ENCODE results near the gene CHEK2. TPM values are rescaled to one million over a fixed set of nuclear protein-coding genes. Genes with fewer than 3 reads are reported as not detected.
A peak's percentile ranks its signal among the peaks of the same experiment; 100 is the strongest.
"Not testable (repeated sequence)": the region's sequence is repeated elsewhere in the genome, so short reads cannot be mapped to it uniquely, and the experiment has no call there.

Gene CHEK2
- total RNA-seq, 1 experiment from 2014 or later = 65.4 TPM

- in situ Hi-C loops (cut with HindIII; ENCODE audit: low pct_unique_long_range_greater_than_20kb, low sequenced_read_pairs) = no loop called here
Measured at GRCh38 chr22:28710576-28711191, 30.9 kb downstream of the CHEK2 start.

GRCh38 chr22:28710107-28710506, 31.5 kb downstream of the CHEK2 start:
- no peak for DNase-seq (ENCODE audit: low read depth)
- in situ Hi-C loops (cut with HindIII; ENCODE audit: low pct_unique_long_range_greater_than_20kb, low sequenced_read_pairs) = no loop called here

More at GRCh38 chr22:28710576-28711191, 30.9 kb downstream of the CHEK2 start:
- no peak for DNase-seq (ENCODE audit: low read depth)

GRCh38 chr22:28706845-28707244, 34.8 kb downstream of the CHEK2 start:
- DNase-seq (ENCODE audit: low read depth) = peak; percentile 19
- in situ Hi-C loops (cut with HindIII; ENCODE audit: low pct_unique_long_range_greater_than_20kb, low sequenced_read_pairs) = no loop called here

- DNase-seq (ENCODE audit: low read depth) = no peak
- in situ Hi-C loops (cut with HindIII; ENCODE audit: low pct_unique_long_range_greater_than_20kb, low sequenced_read_pairs) = no loop called here
Measured at GRCh38 chr22:28703436-28703835, 38.2 kb downstream of the CHEK2 start.

DNA sequence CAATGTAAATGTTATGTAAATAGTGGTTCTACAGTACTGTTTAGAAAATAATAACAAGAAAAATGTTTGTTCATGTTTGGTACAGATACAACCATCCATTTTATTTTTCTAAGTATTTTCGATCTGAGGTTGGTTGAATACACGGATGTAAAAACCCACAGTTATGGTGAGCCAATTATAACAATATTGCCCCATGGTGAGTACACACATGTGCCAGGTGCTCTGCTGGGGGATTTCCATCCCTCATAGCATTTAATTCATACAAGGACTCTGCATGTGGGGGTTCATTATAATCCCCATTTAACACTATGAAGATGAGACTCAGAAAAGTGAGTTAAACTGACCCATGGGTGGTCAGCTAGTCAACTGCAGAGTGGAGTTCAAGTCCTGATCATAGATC, 38.7 kb downstream of the CHEK2 start:
- in situ Hi-C loops (cut with HindIII; ENCODE audit: low pct_unique_long_range_greater_than_20kb, low sequenced_read_pairs) = no loop called here

GRCh38 chr22:28693041-28693760, 48.4 kb downstream of the CHEK2 start:
- peak; percentile 67 for DNase-seq (ENCODE audit: low read depth)

More for the DNA sequence above, 38.7 kb downstream of the CHEK2 start:
- no peak for DNase-seq (ENCODE audit: low read depth)

GRCh38 chr22:28689796-28690195, 51.8 kb downstream of the CHEK2 start:
- DNase-seq (ENCODE audit: low read depth); in situ Hi-C loops (cut with HindIII; ENCODE audit: low pct_unique_long_range_greater_than_20kb, low sequenced_read_pairs): not testable (repeated sequence)

More at GRCh38 chr22:28693041-28693760, 48.4 kb downstream of the CHEK2 start:
- in situ Hi-C loops (cut with HindIII; ENCODE audit: low pct_unique_long_range_greater_than_20kb, low sequenced_read_pairs) = not testable (repeated sequence)

DNA sequence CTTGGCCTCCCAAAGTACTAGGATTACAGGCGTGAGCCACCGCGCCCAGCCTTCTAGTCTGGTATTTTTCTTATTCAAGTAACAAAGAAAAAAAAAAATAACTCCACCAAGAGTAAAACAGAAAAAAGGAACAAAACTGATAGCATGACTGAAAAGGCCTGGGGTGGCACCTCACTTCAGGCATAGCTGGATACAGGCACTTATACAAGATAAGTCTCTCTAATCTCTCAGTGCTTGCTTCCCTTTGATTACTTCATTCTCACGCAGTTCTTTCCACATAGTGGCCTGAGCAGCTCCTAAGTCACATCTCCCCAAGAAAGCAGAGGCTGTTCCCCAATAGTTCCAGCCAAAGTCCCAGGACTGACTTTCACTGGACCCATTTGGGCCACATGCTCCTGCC, 58.7 kb downstream of the CHEK2 start:
- DNase-seq (ENCODE audit: low read depth); in situ Hi-C loops (cut with HindIII; ENCODE audit: low pct_unique_long_range_greater_than_20kb, low sequenced_read_pairs): not testable (repeated sequence)

DNA sequence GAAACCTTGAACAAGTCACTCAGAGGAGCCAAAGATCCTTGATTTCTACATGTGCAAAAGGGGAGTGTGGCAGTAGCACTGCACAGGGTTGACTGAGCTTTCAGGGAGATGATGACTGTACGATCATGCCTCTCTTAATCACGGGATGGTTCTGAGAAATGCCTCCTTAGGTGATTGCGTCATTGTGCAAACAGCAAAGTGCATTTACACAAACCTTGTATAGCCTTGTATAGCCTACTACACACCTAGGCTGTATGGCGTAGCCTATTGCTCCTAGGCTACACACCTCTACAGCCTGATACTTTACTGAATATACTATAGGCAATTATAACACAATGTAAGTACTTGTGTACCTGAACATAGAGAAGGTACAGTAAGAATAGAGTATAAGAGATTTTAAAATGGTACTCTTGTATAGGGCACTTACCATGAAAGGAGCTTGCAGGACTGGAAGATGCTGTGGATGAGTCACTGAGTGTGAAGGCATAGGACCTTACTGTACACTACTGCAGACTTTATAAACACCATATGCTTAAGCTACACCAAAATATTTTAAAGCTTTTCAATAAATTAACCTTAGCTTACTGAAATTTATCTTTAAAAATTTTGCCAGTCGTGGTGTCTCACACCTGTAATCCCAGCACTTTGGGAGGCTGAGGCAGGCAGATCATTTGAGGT, 60.7 kb downstream of the CHEK2 start:
- in situ Hi-C loops (cut with HindIII; ENCODE audit: low pct_unique_long_range_greater_than_20kb, low sequenced_read_pairs) = not testable (repeated sequence)
- peak; percentile 60 for DNase-seq (ENCODE audit: low read depth)

- DNase-seq (ENCODE audit: low read depth) = peak; percentile 77
- in situ Hi-C loops (cut with HindIII; ENCODE audit: low pct_unique_long_range_greater_than_20kb, low sequenced_read_pairs) = not testable (repeated sequence)
Measured at GRCh38 chr22:28679611-28680287, 61.9 kb downstream of the CHEK2 start, which contains the start of gene TTC28. TSS of gene TTC28 (minus strand) at chr22:28679840. CDS start at chr22:28679723, 117 bp downstream.

- in situ Hi-C loops (cut with HindIII; ENCODE audit: low pct_unique_long_range_greater_than_20kb, low sequenced_read_pairs) = not testable (repeated sequence)
- DNase-seq (ENCODE audit: low read depth) = peak; percentile 57
Measured at GRCh38 chr22:28678778-28679610, 62.6 kb downstream of the CHEK2 start.

GRCh38 chr22:28678170-28678569, 63.5 kb downstream of the CHEK2 start:
- in situ Hi-C loops (cut with HindIII; ENCODE audit: low pct_unique_long_range_greater_than_20kb, low sequenced_read_pairs) = not testable (repeated sequence)

GRCh38 chr22:28674121-28674563, 67.5 kb downstream of the CHEK2 start:
- peak; percentile 69 for DNase-seq (ENCODE audit: low read depth)
- in situ Hi-C loops (cut with HindIII; ENCODE audit: low pct_unique_long_range_greater_than_20kb, low sequenced_read_pairs) = no loop called here

More at GRCh38 chr22:28678170-28678569, 63.5 kb downstream of the CHEK2 start:
- DNase-seq (ENCODE audit: low read depth) = not testable (repeated sequence)

DNA sequence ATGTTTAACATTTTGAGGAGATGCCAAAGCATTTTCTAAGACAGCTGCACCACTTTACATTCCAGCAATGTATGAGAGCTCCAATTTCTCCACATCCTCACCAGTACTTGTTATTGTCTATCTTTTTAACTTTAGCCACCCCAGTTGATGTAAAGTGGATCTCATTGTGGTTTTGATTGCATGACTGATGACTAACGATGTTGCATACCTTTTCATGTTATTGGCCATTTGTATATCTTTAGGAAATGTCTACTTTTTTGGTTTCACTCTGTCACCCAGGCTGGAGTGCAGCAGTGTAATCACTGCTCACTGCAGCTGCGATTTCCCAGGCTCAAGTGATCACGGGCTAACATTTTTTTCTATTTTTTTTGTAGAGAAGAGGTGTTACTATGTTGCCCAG, 70.9 kb downstream of the CHEK2 start:
- in situ Hi-C loops (cut with HindIII; ENCODE audit: low pct_unique_long_range_greater_than_20kb, low sequenced_read_pairs) = no loop called here
- DNase-seq (ENCODE audit: low read depth) = no peak

DNA sequence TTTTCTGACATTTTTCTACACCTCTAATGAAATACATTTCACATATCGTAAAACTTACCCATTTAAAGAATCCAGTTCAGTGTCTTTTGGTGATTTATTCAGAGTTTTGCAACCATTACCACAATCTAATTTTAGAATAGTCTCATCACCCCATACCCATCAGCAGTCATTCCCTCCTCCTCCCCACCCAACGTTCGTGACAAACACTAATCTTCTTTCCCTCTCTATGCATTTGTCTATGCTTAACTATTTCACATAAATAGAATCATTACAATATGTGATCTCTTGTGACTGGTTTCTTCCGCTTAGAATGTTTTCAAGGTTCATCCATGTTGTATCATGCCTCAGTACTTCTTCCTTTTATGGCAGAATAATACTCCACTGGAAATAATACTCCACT, 71.5 kb downstream of the CHEK2 start:
- in situ Hi-C loops (cut with HindIII; ENCODE audit: low pct_unique_long_range_greater_than_20kb, low sequenced_read_pairs) = no loop called here
- DNase-seq (ENCODE audit: low read depth) = no peak

DNA sequence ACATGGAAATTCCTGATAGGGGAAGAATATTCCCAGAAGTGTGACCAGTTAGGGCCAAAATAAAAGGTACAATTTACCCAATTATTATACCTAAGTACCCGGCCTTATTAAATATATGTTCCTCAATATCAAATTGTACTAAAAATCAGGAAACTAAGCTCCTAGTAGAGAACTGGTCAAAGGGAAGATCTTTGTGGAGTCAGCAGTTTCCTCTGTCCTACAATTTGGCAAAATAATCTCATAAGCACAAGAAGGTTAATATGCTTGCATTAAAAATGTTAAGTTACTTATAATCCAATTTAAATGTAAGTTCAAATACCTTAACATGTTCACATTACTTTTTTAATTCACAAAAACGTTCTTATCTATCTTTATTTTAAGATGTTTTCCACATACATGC, 72.2 kb downstream of the CHEK2 start:
- no peak for DNase-seq (ENCODE audit: low read depth)
- in situ Hi-C loops (cut with HindIII; ENCODE audit: low pct_unique_long_range_greater_than_20kb, low sequenced_read_pairs) = no loop called here

GRCh38 chr22:28663569-28663942, 78.1 kb downstream of the CHEK2 start:
- DNase-seq (ENCODE audit: low read depth); in situ Hi-C loops (cut with HindIII; ENCODE audit: low pct_unique_long_range_greater_than_20kb, low sequenced_read_pairs): not testable (repeated sequence)

DNA sequence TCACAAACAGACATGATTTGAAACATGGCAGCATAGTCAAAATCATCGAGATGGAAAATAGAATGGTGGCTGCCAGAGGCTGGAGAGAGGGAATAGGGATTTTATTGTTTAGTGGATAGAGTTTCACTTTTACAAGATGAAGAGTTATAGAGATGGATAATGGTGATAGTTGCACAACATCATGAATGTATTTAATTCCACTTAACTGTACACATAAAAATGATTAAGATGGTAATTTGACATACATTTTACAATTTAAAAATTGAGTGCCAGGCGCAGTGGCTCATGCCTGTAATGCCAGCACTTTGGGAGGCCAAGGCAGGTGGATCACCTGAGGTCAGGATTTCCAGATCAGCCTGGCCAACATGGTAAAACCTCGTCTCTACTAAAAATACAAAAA, 83.2 kb downstream of the CHEK2 start:
- in situ Hi-C loops (cut with HindIII; ENCODE audit: low pct_unique_long_range_greater_than_20kb, low sequenced_read_pairs) = no loop called here
- DNase-seq (ENCODE audit: low read depth) = no peak
